Adipose tissue (tissue), 3 donors: ENCODE measurements around the gene PTRHD1. TPM values are rescaled to one million over a fixed set of nuclear protein-coding genes. Genes with fewer than 3 reads are reported as not detected.

Source experiments
- H3K27ac ChIP-seq: one replicate; pipeline ENCODE4 v1.5.1; 2013; ENCODE audit warnings: low read depth, low read length
- WGBS, 3 donors: extraction: QIAGEN DNeasy Blood & Tissue Kit; methylation state at CpG; one replicate each; pipeline ENCODE4 v1.1.7; 2013; 5-methylcytosine and 5-hydroxymethylcytosine counted together
- polyA plus RNA-seq, 3 donors: library from polyadenylated mRNA; stranded (reverse); fragments of 200-250 nt; gene quantifications; one replicate each; pipeline ENCODE4 v1.2.3, GENCODE V29; 2013
- donor health status: healthy with polysubstance abuse.
- donor health status: Bipolar disorder and iron deficiency.
- donor health status: healthy.

The PTRHD1 gene
- polyA plus RNA-seq, 3 donors = 15.5 to 23.1 (median 20.7) TPM

DNA sequence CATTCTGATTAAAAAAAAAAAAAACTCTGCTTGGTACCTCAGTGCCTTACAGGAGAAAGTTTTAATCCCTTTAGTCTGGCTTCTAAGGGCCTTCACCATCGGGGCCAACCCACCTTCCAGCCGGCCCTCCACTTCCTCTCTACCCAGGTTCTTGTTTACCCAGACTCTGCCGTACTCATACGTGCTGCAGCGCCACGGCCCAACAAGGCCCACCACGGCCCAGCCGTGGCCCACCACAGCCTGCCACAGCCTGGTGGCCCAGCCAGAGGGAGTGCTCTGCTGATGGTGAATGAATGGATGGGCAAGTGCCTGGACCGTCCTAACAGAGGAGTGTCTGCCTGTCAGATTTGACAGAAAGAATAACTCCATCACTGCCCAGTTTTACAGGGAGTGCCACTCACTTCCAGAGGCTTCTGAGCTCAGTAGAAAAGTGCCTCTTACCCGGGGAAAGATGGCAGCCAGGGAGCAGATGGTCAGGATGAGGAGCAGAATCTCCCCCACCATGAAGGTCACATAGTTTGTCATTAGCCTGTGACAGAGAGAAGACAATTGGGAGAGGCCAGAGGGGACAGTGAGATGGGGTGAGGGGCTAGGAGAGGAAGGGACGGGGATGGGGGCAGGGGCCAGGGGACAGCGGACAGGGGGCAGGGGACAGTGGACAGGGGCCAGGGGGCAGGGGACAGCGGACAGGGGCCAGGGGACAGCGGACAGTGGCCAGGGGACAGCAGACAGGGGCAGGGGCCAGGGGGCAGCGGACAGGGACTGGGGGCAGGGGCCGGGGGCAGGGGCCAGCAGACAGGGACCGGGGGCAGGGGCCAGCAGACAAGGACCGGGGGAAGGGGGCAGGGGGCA lies 38.3 kb upstream of the PTRHD1 start:
- H3K27ac ChIP-seq = no peak overlapping the region
- WGBS, 3 donors = 86 to 93% (median 93%) methylated on average over 12 to 18 of the region's 18 CpGs

DNA sequence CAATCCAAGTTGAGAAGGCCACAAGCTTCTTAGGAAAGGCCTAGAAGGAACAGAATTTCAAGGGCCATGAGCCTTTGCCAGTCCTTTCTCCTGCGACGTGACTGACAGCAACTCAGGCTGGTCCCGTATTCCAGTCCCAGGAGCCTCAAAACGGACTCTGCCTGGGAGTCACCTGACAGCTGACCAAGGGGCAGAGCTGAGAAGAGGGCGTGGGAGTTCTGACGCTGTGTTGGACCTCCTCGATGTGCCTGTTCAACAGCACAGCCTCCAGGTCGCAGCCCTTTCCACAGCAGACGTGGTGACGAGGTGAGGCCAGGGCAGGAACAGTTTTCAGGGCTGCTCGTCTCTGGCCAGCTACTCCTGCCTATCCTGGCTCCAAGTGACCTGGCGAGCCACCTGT lies 37.6 kb upstream of the PTRHD1 start:
- H3K27ac ChIP-seq = no peak overlapping the region
- WGBS, 3 donors = 90 to 97% (median 97%) methylated on average over 12 of the region's 12 CpGs

DNA sequence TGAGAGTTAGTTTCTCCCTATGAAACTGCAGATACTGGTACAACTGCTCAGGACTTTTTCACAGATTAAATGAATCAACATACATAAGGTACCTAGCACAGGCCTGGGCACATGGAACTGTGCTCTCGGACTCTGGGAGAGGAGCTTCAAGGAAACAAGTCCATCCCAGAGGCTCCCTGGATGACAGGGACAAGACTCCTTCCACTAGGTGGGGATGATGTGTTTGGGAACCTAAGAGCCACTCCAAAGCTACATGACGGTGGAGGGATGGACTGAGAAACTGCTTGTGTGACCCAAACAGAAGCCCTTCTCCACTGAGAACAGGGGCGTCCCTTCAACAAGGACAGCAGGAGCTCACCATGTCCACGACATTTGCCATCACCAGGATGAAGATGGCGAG lies 37.2 kb upstream of the PTRHD1 start:
- 88 to 91% (median 90%) methylated on average over 5 of the region's 5 CpGs for WGBS, 3 donors
- no peak overlapping the region for H3K27ac ChIP-seq

GRCh38 chr2:24828238-24828996 lies 35.2 kb upstream of the PTRHD1 start:
- no peak overlapping the region for H3K27ac ChIP-seq
- 68 to 81% (median 79%) methylated on average over 17 of the region's 17 CpGs for WGBS, 3 donors

GRCh38 chr2:24827321-24828237 lies 34.4 kb upstream of the PTRHD1 start:
- 21 to 44% (median 33%) methylated on average over 30 of the region's 30 CpGs for WGBS, 3 donors
- H3K27ac ChIP-seq = no peak overlapping the region

DNA sequence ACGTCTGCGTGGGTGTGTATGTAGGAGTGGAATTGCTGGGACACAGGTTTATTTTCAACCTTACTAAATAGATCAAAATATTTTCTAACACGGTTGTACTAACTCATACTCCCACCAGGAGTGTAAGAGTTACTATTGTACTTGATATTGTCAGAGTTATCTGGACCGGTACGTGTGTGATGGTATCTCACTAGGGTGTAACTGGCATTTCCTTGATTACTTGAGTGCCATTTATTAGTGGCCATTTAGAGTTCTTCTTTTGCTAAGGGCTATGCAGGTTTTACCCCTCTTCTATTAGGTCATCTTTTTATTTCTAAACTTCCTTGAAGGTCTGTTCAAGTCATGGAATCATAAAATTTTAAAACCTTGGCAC lies 33.6 kb upstream of the PTRHD1 start:
- 60 to 74% (median 70%) methylated on average over 5 of the region's 5 CpGs for WGBS, 3 donors
- no peak overlapping the region for H3K27ac ChIP-seq

GRCh38 chr2:24825883-24826772 lies 32.9 kb upstream of the PTRHD1 start:
- no peak overlapping the region for H3K27ac ChIP-seq
- 87 to 91% (median 88%) methylated on average over 14 of the region's 14 CpGs for WGBS, 3 donors

GRCh38 chr2:24824966-24825882 lies 32.0 kb upstream of the PTRHD1 start:
- 87 to 94% (median 92%) methylated on average over 12 to 16 of the region's 16 CpGs for WGBS, 3 donors
- H3K27ac ChIP-seq = no peak overlapping the region

DNA sequence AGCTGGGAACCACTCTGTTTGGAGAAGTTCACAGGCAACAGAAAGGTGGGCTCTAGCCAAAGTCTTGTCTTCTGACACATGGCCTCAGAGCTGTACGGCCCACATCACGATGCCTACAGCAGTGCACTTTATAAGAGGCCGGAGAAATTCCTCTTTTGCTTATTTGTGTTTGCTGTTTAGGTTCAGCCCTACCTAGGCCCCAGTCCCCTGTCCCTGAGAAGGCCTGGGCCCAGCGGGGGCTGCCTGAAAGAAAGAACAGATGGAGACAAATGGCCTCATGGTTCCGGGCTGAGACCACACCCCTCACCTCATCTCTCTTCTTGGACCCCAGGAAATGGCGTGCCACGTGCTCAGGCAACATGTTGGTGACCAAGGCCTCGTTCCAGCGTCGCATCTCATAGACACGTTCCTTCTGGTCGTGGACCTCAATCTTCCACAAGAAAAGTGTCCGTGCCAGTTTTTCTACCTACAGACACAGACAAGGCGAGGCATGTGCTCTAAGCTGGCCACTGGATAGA lies 30.9 kb upstream of the PTRHD1 start:
- no peak overlapping the region for H3K27ac ChIP-seq
- WGBS, 3 donors = 94 to 96% (median 95%) methylated on average over 14 of the region's 14 CpGs

- 89 to 93% (median 92%) methylated on average over 7 of the region's 7 CpGs for WGBS, 3 donors
- no peak overlapping the region for H3K27ac ChIP-seq
These were observed 29.0 kb upstream of the PTRHD1 start for GRCh38 chr2:24822049-24822706.

GRCh38 chr2:24821433-24821891 lies 28.3 kb upstream of the PTRHD1 start:
- 92 to 94% (median 92%) methylated on average over 15 of the region's 15 CpGs for WGBS, 3 donors

DNA sequence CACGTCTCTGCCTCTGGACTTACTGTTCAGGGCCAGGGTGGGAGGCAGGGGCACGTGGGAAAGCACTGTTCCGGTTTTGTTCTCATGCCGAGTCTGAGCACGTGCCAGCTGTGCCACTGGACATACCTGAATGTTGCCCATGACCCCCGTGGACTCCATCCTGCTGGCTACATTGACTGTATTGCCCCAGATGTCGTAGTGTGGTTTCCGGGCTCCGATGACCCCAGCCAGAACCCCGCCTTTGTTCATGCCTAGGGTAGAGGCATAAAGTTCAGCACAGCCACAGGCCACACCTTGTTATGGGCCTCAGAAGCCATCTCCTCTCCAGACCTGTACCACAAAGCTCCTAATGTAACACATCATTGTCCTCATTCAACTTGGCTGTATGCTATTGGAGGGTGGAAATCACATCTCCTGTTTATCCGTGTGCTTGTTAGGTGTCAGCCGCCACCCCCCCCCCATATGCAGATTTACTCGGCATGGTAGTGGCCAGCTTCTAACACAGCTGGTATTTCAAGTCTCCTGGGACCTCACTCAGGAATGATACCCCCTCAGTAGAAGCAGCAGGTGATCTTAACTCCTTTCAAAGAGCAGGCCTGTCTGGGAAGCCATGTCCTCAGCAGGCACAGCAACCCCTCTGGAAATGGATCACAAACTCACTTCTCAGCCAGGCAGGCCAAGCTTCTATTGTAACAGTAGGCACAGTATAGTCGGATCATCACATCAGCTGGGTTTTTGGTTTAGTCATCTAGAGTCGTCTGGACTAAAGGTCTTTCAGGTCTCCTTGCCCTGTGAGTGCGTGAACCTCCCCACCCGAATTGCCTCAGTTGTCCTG lies 27.6 kb upstream of the PTRHD1 start:
- WGBS, 3 donors = 90 to 94% (median 92%) methylated on average over 17 of the region's 17 CpGs
- H3K27ac ChIP-seq = no peak overlapping the region

More at GRCh38 chr2:24821433-24821891, 28.3 kb upstream of the PTRHD1 start:
- H3K27ac ChIP-seq = no peak overlapping the region

- 88 to 91% (median 89%) methylated on average over 7 of the region's 7 CpGs for WGBS, 3 donors
- no peak overlapping the region for H3K27ac ChIP-seq
These were observed 27.0 kb upstream of the PTRHD1 start for GRCh38 chr2:24820175-24820513.

GRCh38 chr2:24819442-24820174 lies 26.4 kb upstream of the PTRHD1 start:
- WGBS, 3 donors = 84 to 90% (median 88%) methylated on average over 21 of the region's 21 CpGs
- no peak overlapping the region for H3K27ac ChIP-seq
